HFFc6 (cell line): Measurements from ENCODE around the gene ACTR5. TPM values are rescaled to one million over a fixed set of nuclear protein-coding genes. Genes with fewer than 3 reads are reported as not detected.

ENCODE experiments used
- DNase-seq: peaks from one replicate; pipeline ENCODE4 v3.0.0-alpha.2; 2018
- H3K27ac Mint-ChIP-seq: 2 replicates; pipeline ENCODE4 v1.8.0; 2020; ENCODE audit warnings: mild to moderate bottlenecking, mixed read lengths
- H3K27me3 Mint-ChIP-seq: 2 replicates; pipeline ENCODE4 v1.8.0; 2021; ENCODE audit warnings: mild to moderate bottlenecking, moderate library complexity, mixed read lengths; ENCODE audit not compliant: insufficient read depth
- H3K36me3 Mint-ChIP-seq: 2 replicates; pipeline ENCODE4 v1.8.0; 2021; ENCODE audit warnings: low read depth, mixed read lengths
- H3K4me1 Mint-ChIP-seq: 2 replicates; pipeline ENCODE4 v1.8.0; 2020; ENCODE audit warnings: low read depth, mixed read lengths
- H3K4me3 Mint-ChIP-seq: 2 replicates; pipeline ENCODE4 v1.8.0; 2020; ENCODE audit warnings: mild to moderate bottlenecking, moderate library complexity, mixed read lengths
- H3K9me3 Mint-ChIP-seq: 2 replicates; pipeline ENCODE4 v1.8.0; 2020; ENCODE audit warnings: mild to moderate bottlenecking, mixed read lengths
- total RNA-seq, 6 experiments: library from RNA; stranded (reverse); fragmentation: NEBNext Ultra II Directional; extraction: Animal tissue kit (Norgen Biotek cat#: 25700); gene quantifications; 2 replicates in 1 of 6; 3 replicates in 5 of 6; pipeline ENCODE4 v1.2.3, GENCODE V29; 2021
- TF ChIP-seq, protein P1 (sequence below): fragments of 200-600 bp; sonication (generic); IDR thresholded peaks from 2 replicates; pipeline ENCODE4 v1.5.0; 2021; ENCODE audit warnings: antibody characterized with exemption, mild to moderate bottlenecking

Gene ACTR5
- total RNA-seq, 6 experiments from 2014 or later = 3.2 to 4.3 (median 3.8) TPM

DNA sequence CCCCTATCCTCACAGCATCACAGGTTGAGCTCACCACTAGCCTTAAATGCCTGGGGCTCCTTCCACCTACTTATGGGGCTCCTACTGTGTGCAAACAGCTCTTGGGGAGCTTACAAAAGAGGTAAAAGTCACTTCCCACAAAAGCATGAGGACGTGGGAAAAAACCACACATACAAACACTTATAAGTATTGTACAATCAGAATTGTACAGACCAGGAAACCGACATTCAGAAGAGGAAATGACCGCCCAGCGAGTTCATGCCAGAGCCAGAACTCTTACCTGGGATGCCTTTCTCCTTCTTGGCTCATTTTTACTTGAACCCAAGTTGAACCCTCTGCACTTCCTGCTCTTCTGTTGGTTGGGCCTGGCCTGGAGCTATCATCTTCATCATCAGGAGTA lies 50.9 kb downstream of the ACTR5 start:
- peaks cover 4% of the 10 kb centered on the region; the same call in 1 of the 2 replicates for H3K9me3 Mint-ChIP-seq
- H3K4me1 Mint-ChIP-seq = no peaks in the 10 kb centered on the region
- no peak overlapping the region for H3K27ac Mint-ChIP-seq

DNA sequence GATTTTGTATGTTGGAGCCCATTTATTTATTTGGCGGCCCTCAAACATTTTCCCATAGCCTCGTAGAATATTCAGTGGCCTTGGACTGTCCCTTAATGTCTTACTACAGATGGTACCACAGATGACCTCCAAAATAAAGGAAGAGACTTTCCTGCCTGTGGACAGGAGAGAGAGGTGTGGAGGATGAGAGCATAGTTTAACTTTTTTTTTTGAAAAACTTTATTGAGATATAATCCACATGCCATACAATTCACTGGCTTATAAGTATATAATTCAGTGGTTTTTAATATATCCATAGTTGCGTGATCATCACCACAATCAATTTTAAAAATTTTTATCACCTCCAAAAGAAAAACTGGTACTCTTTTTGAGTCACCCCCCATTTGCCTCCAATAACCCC lies 52.6 kb downstream of the ACTR5 start:
- Mint-ChIP-seq H3K4me3 (no peak overlapping the region), H3K27ac (no peak overlapping the region), H3K9me3 (peaks cover 4% of the 10 kb centered on the region; the same call in 1 of the 2 replicates), H3K27me3 (peaks cover 31% of the 10 kb centered on the region), H3K36me3 (no peaks in the 10 kb centered on the region), H3K4me1 (no peaks in the 10 kb centered on the region)
- TF ChIP-seq, protein P1, sequence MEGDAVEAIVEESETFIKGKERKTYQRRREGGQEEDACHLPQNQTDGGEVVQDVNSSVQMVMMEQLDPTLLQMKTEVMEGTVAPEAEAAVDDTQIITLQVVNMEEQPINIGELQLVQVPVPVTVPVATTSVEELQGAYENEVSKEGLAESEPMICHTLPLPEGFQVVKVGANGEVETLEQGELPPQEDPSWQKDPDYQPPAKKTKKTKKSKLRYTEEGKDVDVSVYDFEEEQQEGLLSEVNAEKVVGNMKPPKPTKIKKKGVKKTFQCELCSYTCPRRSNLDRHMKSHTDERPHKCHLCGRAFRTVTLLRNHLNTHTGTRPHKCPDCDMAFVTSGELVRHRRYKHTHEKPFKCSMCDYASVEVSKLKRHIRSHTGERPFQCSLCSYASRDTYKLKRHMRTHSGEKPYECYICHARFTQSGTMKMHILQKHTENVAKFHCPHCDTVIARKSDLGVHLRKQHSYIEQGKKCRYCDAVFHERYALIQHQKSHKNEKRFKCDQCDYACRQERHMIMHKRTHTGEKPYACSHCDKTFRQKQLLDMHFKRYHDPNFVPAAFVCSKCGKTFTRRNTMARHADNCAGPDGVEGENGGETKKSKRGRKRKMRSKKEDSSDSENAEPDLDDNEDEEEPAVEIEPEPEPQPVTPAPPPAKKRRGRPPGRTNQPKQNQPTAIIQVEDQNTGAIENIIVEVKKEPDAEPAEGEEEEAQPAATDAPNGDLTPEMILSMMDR = no peak
- DNase-seq = no peak

More for the DNA sequence above, 50.9 kb downstream of the ACTR5 start:
- H3K27me3 Mint-ChIP-seq = peaks cover 28% of the 10 kb centered on the region
- DNase-seq = no peak
- no peaks in the 10 kb centered on the region for H3K36me3 Mint-ChIP-seq
- TF ChIP-seq, protein P1 = no peak
- no peak overlapping the region for H3K4me3 Mint-ChIP-seq

DNA sequence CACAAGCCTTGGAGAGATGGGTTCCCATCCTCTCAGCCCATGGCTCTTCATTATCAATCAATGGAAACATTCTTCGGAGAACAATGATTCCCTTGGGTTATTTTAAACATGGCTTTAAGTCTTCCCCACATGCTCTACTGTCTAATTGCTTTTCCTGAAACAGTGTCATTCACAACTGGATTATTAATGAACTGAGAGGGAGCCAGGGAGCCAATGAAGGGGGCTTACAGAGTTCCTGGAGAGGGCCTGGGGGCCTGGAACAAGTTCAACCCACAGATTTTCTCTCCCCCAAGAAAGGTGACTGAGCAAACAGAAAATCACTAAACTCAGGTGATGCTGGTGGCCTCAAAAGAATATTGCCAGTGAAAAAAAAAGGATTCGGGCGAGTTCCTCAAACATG lies 56.0 kb downstream of the ACTR5 start:
- TF ChIP-seq, protein P1 = no peak
- H3K4me1 Mint-ChIP-seq = no peaks in the 10 kb centered on the region
- H3K27ac Mint-ChIP-seq = no peak overlapping the region
- H3K4me3 Mint-ChIP-seq = no peak overlapping the region
- peaks cover 40% of the 10 kb centered on the region for H3K27me3 Mint-ChIP-seq
- H3K9me3 Mint-ChIP-seq = no peaks in the 10 kb centered on the region
- no peaks in the 10 kb centered on the region for H3K36me3 Mint-ChIP-seq
- DNase-seq = no peak

DNA sequence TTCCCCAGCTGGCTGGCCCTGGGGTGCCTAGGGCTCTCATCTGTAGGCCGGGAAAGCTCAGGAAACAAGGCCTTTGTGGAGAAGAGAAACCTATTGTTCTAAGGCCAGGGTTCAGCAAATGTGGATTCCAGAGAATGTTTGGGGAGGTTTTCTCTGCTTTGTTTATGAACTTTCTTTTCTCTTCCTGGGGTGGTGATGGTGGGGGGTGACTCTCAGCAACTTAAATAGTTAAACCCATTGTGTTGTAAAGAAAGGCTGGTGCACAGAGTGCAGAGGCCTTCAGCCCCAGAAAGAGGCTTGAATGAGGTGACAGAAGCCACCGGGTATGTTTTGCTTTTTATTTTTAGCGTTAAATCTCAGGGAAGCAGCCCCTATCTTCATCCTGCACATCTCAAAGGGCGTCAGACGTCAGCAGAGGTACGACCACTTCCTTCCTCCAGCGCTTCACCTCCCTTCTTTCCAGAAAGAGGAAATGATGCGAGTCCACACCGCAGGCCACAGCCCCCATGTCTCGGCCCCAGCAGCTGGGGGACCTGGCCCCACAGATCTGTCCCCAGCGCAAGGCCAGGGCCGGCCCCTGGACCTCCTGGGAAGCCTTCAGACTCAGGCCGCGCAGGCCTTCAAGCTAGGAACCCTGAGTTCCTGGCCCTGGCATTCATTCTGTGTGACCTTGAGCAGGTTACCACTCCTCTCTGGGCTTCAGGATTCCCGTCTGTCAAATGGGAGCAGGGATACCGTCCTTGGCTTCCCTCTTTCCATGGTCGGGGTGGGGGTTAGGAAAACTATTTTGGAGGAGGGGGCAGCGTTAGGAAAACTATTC lies 56.6 kb downstream of the ACTR5 start:
- Mint-ChIP-seq H3K4me3 (no peak overlapping the region; the same call in 1 of the 2 replicates), H3K36me3 (no peaks in the 10 kb centered on the region), H3K27me3 (peaks cover 46% of the 10 kb centered on the region), H3K4me1 (no peaks in the 10 kb centered on the region), H3K27ac (no peak overlapping the region), H3K9me3 (no peaks in the 10 kb centered on the region)
- no peak for DNase-seq
- TF ChIP-seq, protein P1 = no peak

DNA sequence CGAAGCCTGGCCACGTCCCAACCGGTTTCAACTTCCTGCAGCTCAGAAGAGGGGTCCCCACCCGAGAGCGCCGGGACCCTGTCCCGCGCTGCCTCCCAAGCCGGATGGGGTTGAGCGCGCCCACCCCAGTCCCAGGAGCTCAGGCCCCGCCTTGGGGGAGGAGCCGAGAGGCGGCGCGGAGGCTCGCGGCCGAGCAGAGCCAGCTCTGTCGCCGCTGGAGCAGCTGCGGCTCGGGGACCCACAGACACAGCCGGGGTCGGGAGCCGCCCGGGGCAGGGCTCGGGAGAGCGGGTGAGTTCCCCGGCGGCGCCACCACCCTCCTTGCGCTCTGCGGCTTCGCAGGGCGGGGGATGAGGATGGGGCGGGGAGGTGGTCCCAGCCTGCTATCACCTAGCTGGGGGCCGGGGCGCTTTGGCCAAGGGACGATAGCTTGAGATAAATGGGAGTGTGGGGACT lies 57.3 kb downstream of the ACTR5 start, which contains the start of gene PPP1R16B:
PPP1R16B (plus strand) TSS at position 196 of the 456 bp plus-strand sequence. CDS start 30,229 bp downstream, outside the sequence.
- Mint-ChIP-seq H3K27me3 (peaks cover 46% of the 10 kb centered on the region), H3K4me3 (no peak within 1 kb of the TSS; the same call in 1 of the 2 replicates)

More for the DNA sequence above, 57.3 kb downstream of the ACTR5 start, which contains the start of gene PPP1R16B:
- Mint-ChIP-seq H3K9me3 (no peaks in the 10 kb centered on the region), H3K4me1 (no peaks in the 10 kb centered on the region), H3K27ac (no peak within 1 kb of the TSS), H3K36me3 (no peaks in the 10 kb centered on the region)
- TF ChIP-seq, protein P1 = no peak
- no peak for DNase-seq
